Activated T-helper 2 cell treated with anti-CD3 and anti-CD28 coated beads, Interferon-gamma antibody, Interleukin-2, Interleukin-4, amounts not matched to agents 10 μg/mL and 5 μg/mL and 100 μg/mL, durations not matched to agents 14 hours and 24 hours and 36 hours (primary cell): ENCODE results near the gene RUSC2. TPM values are rescaled to one million over a fixed set of nuclear protein-coding genes. Genes with fewer than 3 reads are reported as not detected.
"Not testable (repeated sequence)": the region's sequence is repeated elsewhere in the genome, so short reads cannot be mapped to it uniquely, and the experiment has no call there.

ENCODE experiments used
- DNase-seq: peaks from one replicate; pipeline ENCODE4 v3.0.0; 2021; ENCODE audit warnings: low spot score
- H3K27ac Mint-ChIP-seq: one replicate; pipeline ENCODE4 v1.8.0; 2021; ENCODE audit warnings: mixed read lengths
- H3K27me3 Mint-ChIP-seq: one replicate; pipeline ENCODE4 v1.8.0; 2021; ENCODE audit warnings: low read depth, mixed read lengths
- H3K36me3 Mint-ChIP-seq: one replicate; pipeline ENCODE4 v1.8.0; 2021; ENCODE audit warnings: low read depth, mixed read lengths
- H3K4me1 Mint-ChIP-seq: one replicate; pipeline ENCODE4 v1.8.0; 2021; ENCODE audit warnings: low read depth, mixed read lengths
- H3K4me3 Mint-ChIP-seq: one replicate; pipeline ENCODE4 v1.8.0; 2021; ENCODE audit warnings: low read depth, mild to moderate bottlenecking, moderate library complexity, mixed read lengths
- H3K9me3 Mint-ChIP-seq: one replicate; pipeline ENCODE4 v1.8.0; 2021; ENCODE audit warnings: mixed read lengths
- intact Hi-C: fragments of 100-400 bp; cut with micrococcal nuclease; formaldehyde crosslinking; loops from one replicate; pipeline ENCODE4 v1.15.1; 2023
- total RNA-seq: library from RNA; stranded (reverse); gene quantifications from 2 replicates; pipeline ENCODE4 v1.2.3, GENCODE V29; 2022

RUSC2 gene
- total RNA-seq, 1 donor from 2014 or later, result 5.9 TPM

DNA sequence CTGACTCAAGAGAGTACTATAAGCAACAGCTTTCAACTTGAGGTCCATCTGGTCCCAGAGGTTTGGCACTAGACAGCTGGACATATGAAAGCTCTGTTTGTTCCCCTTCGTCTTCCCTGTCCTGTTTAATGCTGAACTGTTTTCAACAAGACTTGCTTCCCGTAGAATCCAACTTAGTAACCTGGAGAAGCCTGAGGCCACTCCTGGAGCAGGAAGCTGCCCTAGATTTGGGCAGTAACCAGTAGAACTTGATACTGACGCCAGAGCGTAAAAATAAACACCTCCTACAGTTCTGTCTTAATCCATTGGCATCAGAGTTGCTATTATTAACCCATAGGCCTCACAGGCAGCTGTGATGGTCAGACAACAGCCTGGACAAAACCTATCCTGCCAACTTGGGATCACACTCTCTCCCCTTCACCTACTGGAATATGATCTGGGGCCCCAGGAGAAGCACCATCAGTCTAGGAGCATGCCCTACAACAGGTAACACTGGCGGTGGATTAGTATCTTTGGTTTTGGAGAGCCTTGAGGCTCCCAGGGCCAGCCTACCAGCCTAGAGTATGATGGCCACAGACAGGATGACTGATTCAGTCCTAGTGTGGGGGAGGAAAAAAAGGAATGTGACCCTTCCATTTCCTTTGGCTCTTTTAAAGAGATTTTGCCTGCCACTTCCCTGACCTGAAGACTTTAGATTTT, 29.2 kb downstream of the RUSC2 start:
- Mint-ChIP-seq H3K27me3 (no peaks in the 10 kb centered on the region), H3K27ac (no peak overlapping the region), H3K9me3 (no peaks in the 10 kb centered on the region), H3K36me3 (no peaks in the 10 kb centered on the region), H3K4me1 (no peaks in the 10 kb centered on the region), H3K4me3 (no peak overlapping the region)
- no peak for DNase-seq
- intact Hi-C loops, result no loop called here

DNA sequence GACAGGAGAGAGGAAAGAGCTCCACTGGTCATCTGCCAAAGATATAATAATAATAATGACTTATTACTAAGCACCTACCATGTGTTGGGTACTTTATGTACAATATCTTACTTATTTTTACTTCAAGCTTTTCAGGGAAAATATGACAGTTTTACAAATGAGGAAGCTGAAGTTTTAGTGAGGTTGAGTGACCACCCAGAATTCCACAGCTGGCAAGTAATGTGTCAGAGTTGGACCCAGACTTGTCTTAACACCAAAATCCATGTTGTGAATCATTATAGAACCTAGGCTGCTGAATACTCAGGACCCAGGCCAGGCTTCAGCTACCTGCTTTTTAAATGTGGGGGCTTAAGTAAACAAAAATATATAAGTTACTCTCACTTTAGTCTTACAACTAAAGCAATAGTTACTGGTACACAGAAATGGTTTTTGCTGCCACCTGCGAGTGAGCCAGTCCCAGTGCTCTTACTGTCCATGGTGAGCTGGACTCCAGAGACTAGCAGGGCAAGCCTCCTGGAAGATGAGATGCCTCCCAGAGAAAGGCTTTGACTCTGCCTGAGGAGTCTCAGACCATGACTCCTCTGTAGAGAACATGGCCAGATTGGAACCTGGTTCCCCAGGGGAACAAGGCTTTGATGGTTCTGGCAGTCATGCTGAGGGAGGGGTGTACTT, 29.9 kb downstream of the RUSC2 start:
- H3K36me3 Mint-ChIP-seq, result no peaks in the 10 kb centered on the region
- no peak overlapping the region for H3K27ac Mint-ChIP-seq
- H3K4me3 Mint-ChIP-seq, result no peak overlapping the region
- no peak for DNase-seq
- no peaks in the 10 kb centered on the region for H3K4me1 Mint-ChIP-seq
- no peaks in the 10 kb centered on the region for H3K9me3 Mint-ChIP-seq
- no peaks in the 10 kb centered on the region for H3K27me3 Mint-ChIP-seq
- intact Hi-C loops, result no loop called here

DNA sequence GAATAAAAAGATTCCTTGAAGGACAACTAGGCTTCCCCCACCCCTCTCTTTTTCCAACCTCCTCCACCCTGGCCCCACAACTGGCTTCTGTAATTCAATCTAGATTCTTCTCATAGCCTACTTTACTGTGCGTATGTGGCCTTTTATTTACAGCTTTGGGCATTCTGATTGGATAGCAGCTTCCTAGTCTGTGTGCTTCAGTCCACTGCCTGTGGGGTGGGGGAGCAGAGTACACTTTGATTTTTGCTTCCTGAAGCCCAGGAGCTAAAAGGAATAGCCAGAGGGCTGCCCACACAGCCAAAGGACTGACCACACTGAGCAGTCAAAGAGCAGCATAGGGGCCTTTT, 30.4 kb downstream of the RUSC2 start:
- Mint-ChIP-seq H3K27me3 (no peaks in the 10 kb centered on the region), H3K9me3 (no peaks in the 10 kb centered on the region), H3K4me3 (no peak overlapping the region), H3K4me1 (no peaks in the 10 kb centered on the region), H3K36me3 (no peaks in the 10 kb centered on the region), H3K27ac (no peak overlapping the region)
- no peak for DNase-seq
- intact Hi-C loops, result no loop called here

DNA sequence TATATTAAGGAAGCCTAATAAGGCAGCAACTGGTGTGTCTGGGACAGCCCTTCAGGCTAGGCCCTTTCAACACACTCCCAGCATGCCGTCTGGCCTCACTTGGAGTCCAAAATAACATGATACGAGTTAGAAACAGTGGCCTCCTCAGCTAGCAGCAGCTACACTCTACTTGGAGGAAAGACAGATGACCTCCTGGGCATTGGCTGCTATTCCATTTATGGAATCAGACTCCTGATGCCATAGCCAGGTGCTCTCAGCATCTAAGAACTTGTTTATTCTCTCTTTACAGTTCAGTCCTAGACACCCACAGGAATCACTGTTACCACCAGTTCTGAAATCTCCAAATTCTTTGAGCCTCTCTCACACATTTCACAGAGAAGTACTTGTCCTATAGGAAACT, 31.8 kb downstream of the RUSC2 start:
- no peak for DNase-seq
- Mint-ChIP-seq H3K4me1 (no peaks in the 10 kb centered on the region), H3K27ac (no peak overlapping the region), H3K4me3 (no peak overlapping the region), H3K9me3 (no peaks in the 10 kb centered on the region), H3K27me3 (no peaks in the 10 kb centered on the region), H3K36me3 (no peaks in the 10 kb centered on the region)
- intact Hi-C loops, result no loop called here

DNA sequence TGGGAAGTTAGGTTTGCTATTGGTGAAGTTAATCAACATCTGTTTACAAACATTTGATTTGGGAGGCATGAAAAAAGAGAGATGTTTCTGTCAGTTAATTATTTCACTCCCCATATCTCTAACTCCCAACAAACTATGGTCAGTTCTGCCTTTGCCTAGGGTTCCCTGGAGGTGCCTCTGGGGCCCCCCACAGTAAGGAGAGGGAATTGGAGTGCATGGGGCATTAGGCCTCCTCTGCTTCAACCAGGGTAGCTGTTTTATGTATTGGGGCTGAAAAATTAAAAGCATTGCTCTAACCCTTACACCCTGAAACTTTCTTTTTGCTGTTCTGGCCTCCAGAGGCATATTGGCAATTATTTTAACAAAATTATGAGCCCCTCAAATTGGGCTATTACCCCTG, 32.3 kb downstream of the RUSC2 start:
- intact Hi-C loops, result no loop called here
- no peaks in the 10 kb centered on the region for H3K4me1 Mint-ChIP-seq
- H3K9me3 Mint-ChIP-seq, result no peaks in the 10 kb centered on the region
- no peak overlapping the region for H3K4me3 Mint-ChIP-seq
- H3K27me3 Mint-ChIP-seq, result no peaks in the 10 kb centered on the region
- H3K27ac Mint-ChIP-seq, result no peak overlapping the region
- H3K36me3 Mint-ChIP-seq, result no peaks in the 10 kb centered on the region
- no peak for DNase-seq

DNA sequence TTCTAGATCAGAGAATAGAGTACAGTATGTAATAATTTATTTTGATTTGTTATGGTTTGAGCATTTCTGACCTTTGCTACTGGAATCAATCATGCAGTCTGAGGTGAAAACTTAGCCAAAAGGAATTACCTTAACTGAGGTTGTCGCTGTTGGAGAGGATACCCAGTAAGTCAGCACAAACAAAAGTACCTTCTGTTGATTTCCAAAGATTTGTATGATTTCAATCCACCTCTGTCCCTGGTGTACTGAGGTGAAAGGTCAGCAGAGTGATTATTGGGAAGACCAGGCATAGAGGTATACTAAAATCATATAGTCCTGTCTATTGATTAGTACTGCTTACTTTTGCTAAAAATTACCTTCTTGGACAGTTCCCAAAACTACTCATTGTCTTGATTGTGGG, 32.8 kb downstream of the RUSC2 start:
- no peaks in the 10 kb centered on the region for H3K36me3 Mint-ChIP-seq
- no peaks in the 10 kb centered on the region for H3K4me1 Mint-ChIP-seq
- no peak overlapping the region for H3K27ac Mint-ChIP-seq
- no peak for DNase-seq
- no peak overlapping the region for H3K4me3 Mint-ChIP-seq
- no peaks in the 10 kb centered on the region for H3K27me3 Mint-ChIP-seq
- no peaks in the 10 kb centered on the region for H3K9me3 Mint-ChIP-seq
- intact Hi-C loops, result no loop called here

DNA sequence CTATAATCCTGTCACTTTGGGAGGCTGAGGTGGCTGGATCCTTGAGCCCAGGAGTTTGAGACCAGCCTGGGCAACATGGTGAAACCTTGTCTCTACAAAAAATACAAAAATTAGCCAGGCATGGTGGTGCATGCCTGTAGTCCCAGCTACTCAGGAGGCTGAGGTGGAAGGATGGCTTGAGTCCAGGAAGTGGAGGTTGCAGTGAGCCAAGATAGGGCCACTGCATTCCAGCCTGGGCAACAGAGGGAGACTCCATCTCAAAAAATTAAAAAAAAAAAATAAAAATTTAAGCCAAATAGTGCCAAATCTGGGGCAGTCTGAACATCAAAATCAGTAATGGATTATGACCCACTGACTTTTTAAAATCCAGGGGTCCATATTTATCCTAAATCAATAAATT, 33.6 kb downstream of the RUSC2 start:
- H3K4me1 Mint-ChIP-seq, H3K27ac Mint-ChIP-seq, H3K9me3 Mint-ChIP-seq, DNase-seq, H3K4me3 Mint-ChIP-seq, intact Hi-C loops, H3K36me3 Mint-ChIP-seq, H3K27me3 Mint-ChIP-seq: not testable (repeated sequence)

DNA sequence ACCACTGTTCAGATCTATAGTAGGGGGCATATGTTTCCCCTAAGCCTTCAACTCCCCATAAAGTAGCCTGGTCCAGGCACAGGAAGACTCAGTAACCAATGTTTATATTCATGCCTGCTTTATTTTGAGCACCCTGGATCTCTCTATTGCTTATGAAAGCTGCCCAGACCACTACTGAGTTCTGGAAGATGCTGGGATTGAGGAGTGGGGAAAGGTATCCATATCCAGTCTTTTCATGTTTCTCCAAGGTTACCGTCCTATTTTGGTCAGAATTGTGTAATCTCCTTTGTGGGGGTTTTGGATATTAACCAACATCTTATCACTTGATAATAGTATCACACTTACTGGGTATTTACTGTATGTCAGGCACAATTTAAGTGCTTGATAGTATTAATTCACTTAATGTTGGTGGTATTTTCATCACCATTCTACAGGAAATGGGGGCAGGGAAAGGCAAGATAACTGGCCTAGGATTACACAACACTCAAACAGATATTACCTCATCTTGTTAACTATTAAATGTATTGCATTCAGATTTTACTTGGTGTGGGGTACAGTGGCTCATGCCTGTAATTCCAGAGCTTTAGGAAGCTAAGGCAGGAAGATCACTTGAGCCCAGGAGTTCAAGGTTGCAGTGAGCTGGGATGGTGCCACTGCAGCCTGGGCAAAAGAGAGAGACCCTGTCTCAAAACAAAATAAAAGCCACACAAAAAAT, 36.3 kb downstream of the RUSC2 start:
- no peak overlapping the region for H3K4me3 Mint-ChIP-seq
- no peak for DNase-seq
- no peaks in the 10 kb centered on the region for H3K27me3 Mint-ChIP-seq
- no peaks in the 10 kb centered on the region for H3K9me3 Mint-ChIP-seq
- intact Hi-C loops, result no loop called here
- H3K36me3 Mint-ChIP-seq, result no peaks in the 10 kb centered on the region
- no peaks in the 10 kb centered on the region for H3K4me1 Mint-ChIP-seq
- no peak overlapping the region for H3K27ac Mint-ChIP-seq

DNA sequence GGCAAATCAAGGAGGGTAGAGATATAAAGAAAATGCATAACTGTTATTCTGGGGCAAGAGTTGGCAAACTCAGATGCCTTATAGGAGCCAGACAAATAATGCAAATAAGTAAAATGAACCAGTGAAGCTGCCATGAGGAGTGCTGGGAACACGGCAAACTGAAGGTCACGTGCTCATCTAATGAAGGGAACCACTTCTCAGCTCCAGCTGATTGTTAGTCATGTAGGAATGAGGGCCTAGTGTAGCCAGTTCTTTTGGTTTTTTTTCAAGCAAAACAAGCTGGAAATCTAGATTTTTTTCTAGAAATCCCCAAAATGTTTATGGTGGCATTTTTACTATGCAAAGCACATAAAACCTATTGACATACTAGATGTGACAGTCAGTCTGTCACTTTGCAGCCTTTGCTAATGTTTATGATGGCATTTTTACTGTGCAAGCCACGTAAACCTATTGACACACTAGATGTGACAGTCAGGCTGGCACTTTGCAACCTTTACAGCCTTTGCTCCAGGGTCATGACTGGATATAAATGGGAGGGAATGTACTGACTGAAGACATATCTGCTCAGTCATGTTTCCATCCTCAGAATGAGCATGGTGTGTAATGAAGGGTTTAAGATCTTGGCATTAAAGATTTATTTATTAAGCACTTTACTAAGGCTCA, 39.4 kb downstream of the RUSC2 start:
- intact Hi-C loops, result no loop called here
- Mint-ChIP-seq H3K27ac (no peak overlapping the region), H3K27me3 (no peaks in the 10 kb centered on the region), H3K4me3 (no peak overlapping the region), H3K9me3 (no peaks in the 10 kb centered on the region), H3K36me3 (no peaks in the 10 kb centered on the region), H3K4me1 (no peaks in the 10 kb centered on the region)
- DNase-seq, result no peak

DNA sequence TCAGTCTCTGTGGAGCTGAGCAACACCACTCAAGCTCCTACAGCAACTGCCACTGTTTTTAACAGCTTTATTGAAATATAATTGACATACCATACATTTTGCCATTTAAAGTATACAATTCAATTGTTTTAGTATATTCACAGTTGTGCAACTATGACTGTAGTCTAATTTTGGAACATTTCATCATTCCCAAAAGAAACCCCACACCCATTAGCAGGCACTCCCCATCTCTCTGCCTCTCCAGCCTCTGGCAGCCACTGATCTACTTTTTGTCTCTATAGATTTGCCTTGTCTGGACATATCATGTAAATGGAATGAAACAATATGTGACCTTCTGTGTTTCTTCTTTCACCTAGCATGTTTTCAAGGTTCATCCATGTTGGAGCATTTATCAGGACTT, 43.5 kb downstream of the RUSC2 start:
- DNase-seq, result no peak
- no peaks in the 10 kb centered on the region for H3K9me3 Mint-ChIP-seq
- H3K4me3 Mint-ChIP-seq, result no peak overlapping the region
- H3K27ac Mint-ChIP-seq, result no peak overlapping the region
- intact Hi-C loops, result no loop called here
- H3K4me1 Mint-ChIP-seq, result no peaks in the 10 kb centered on the region
- H3K27me3 Mint-ChIP-seq, result no peaks in the 10 kb centered on the region
- no peaks in the 10 kb centered on the region for H3K36me3 Mint-ChIP-seq

DNA sequence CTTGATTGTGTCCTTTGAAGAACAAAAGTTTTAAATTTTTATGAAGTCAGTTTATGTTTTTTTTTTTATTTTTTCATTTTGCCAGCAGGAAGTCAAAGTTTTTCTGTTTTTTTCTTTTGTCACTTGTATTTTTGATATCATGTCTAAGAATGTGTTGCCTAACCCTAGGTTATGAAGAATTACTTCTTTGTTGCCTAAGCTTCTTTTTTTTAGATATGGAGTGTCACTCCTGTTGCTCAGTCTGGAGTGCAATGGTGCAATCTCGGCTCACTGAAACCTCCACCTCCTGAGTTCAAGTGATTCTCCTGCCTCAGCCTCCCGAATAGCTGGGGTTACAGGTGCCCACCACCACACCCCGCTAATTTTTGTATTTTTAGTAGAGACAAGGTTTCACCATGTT, 45.0 kb downstream of the RUSC2 start:
- not testable (repeated sequence) for H3K36me3 Mint-ChIP-seq

DNA sequence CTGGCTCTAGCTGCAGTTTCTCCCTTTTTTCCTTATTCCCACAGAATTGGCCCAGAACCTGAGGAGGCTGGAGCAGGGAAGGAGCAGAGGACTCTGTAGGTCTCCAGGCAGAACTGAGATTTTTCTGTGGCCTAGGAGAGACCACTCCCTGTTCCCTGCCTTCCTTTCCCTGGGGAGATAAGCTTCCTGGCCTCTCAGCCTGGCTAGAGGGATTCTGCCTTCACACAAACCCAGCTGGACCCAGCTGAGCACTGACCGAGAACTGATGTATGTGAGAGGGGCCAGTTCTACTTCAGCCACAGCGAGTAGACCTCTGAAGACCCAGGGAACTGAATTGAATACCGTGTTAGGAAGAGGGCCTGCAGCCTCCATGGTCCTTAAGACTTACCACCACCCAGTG, 48.0 kb downstream of the RUSC2 start:
- Mint-ChIP-seq H3K27me3 (peaks cover 3% of the 10 kb centered on the region), H3K4me1 (no peaks in the 10 kb centered on the region), H3K36me3 (no peaks in the 10 kb centered on the region), H3K9me3 (no peaks in the 10 kb centered on the region), H3K27ac (no peak overlapping the region), H3K4me3 (no peak overlapping the region)
- DNase-seq, result no peak
- intact Hi-C loops, result no loop called here

More for the DNA sequence above, 45.0 kb downstream of the RUSC2 start:
- H3K9me3 Mint-ChIP-seq, H3K27ac Mint-ChIP-seq, H3K4me1 Mint-ChIP-seq, H3K4me3 Mint-ChIP-seq, DNase-seq, intact Hi-C loops, H3K27me3 Mint-ChIP-seq: not testable (repeated sequence)
